ENCODE measurements around the gene CARMIL1.

- TF ChIP-seq CTCF (conservative IDR thresholded peaks at IDR 0.05; ENCODE audit: low read length) (no peak), EZH2phosphoT487 (IDR thresholded peaks at IDR 0.05; ENCODE audit: borderline replicate concordance) (no peak)
Measured at GRCh38 chr6:25473447-25473846, 194.3 kb downstream of the CARMIL1 start.
